C4-2B (cell line): ENCODE data around the gene ZC3H15.

ENCODE experiments used
- CTCF ChIP-seq: fragments of 450-650 bp; conservative IDR thresholded peaks from 2 replicates; pipeline ENCODE4 v1.5.1; 2017; ENCODE audit warnings: mild to moderate bottlenecking
- ZFX ChIP-seq: fragments of 450-650 bp; IDR thresholded peaks from 2 replicates; pipeline ENCODE4 v1.6.1; 2017

GRCh38 chr2:186546846-186547245, 60.8 kb downstream of the ZC3H15 start:
- no peak for TF ChIP-seq CTCF
- no peak for TF ChIP-seq ZFX
